GM18508 (cell line): Measurements from ENCODE around the gene MYH9.
"Not testable (repeated sequence)": the region's sequence is repeated elsewhere in the genome, so short reads cannot be mapped to it uniquely, and the experiment has no call there.

ENCODE experiments used
- ATAC-seq: cut with Tn5 transposase; IDR thresholded peaks from one replicate; pipeline ENCODE4 v1.9.1; 2021; ENCODE audit warnings: moderate number of reproducible peaks; ENCODE audit not compliant: insufficient read depth, unreplicated experiment

Gene MYH9

GRCh38 chr22:36257948-36258670 is 129.7 kb downstream of the MYH9 start:
- no peak for ATAC-seq

GRCh38 chr22:36257308-36257707 is 130.5 kb downstream of the MYH9 start:
- no peak for ATAC-seq

- ATAC-seq: no peak
Observed at GRCh38 chr22:36256478-36256877, 131.3 kb downstream of the MYH9 start.

GRCh38 chr22:36255572-36255971 is 132.2 kb downstream of the MYH9 start:
- not testable (repeated sequence) for ATAC-seq

GRCh38 chr22:36253523-36254490 is 134.0 kb downstream of the MYH9 start:
- no peak for ATAC-seq

- ATAC-seq: no peak
Observed at GRCh38 chr22:36252754-36253522, 134.8 kb downstream of the MYH9 start, which contains the start of gene APOL1. Gene APOL1, plus strand, starts transcription at chr22:36253133. Its CDS starts 1,823 bp downstream, at chr22:36254956.

- not testable (repeated sequence) for ATAC-seq
Observed at GRCh38 chr22:36251979-36252608, 135.7 kb downstream of the MYH9 start.

- ATAC-seq: not testable (repeated sequence)
Observed at GRCh38 chr22:36250292-36250960, 137.3 kb downstream of the MYH9 start.

GRCh38 chr22:36249160-36249559 is 138.6 kb downstream of the MYH9 start:
- ATAC-seq: no peak

GRCh38 chr22:36247955-36248354 is 139.8 kb downstream of the MYH9 start:
- ATAC-seq: no peak

- no peak for ATAC-seq
Observed at GRCh38 chr22:36246718-36247117, 141.0 kb downstream of the MYH9 start.

- no peak for ATAC-seq
Observed at GRCh38 chr22:36245805-36246356, 141.9 kb downstream of the MYH9 start.

- no peak for ATAC-seq
Observed at GRCh38 chr22:36244522-36245391, 143.0 kb downstream of the MYH9 start.

GRCh38 chr22:36243986-36244385 is 143.8 kb downstream of the MYH9 start:
- ATAC-seq: no peak

- no peak for ATAC-seq
Observed at GRCh38 chr22:36239401-36240171, 148.2 kb downstream of the MYH9 start, which contains the start of gene APOL2. Gene APOL2, minus strand, starts transcription at chr22:36239527. Its CDS starts 6,365 bp downstream, at chr22:36233162.

- ATAC-seq: no peak
Observed at GRCh38 chr22:36239150-36239400, 148.7 kb downstream of the MYH9 start.

- ATAC-seq: no peak
Observed at GRCh38 chr22:36238373-36239149, 149.2 kb downstream of the MYH9 start.
